H1 (cell line): ENCODE data around the gene GPR137. TPM values are rescaled to one million over a fixed set of nuclear protein-coding genes. Genes with fewer than 3 reads are reported as not detected.

Source experiments
- CTCF ChIA-PET: fragments of 300-600 bp; sonication (Branson Sonifier 250); formaldehyde crosslinking; loops from one replicate; lab custom pipeline; 2021; ENCODE audit not compliant: partially characterized antibody; lab: Charles Lee
- POLR2A ChIA-PET: fragments of 300-600 bp; sonication (Branson Sonifier 250); formaldehyde crosslinking; loops from one replicate; lab custom pipeline; 2021; ENCODE audit warnings: inconsistent platforms; ENCODE audit not compliant: partially characterized antibody; lab: Charles Lee
- DNase-seq, 2 experiments: peaks; one replicate each; pipeline versions ENCODE4 v3.0.0 to v3.0.0-alpha.2; 2010 to 2022; ENCODE audit warnings: low spot score in 2 of 2, low read depth in 1 of 2, mixed read lengths in 1 of 2
- FAIRE-seq: peaks from 2 replicates; lab custom pipeline; 2011; peaks lifted over from hg19 to GRCh38; lab: Jason Lieb, UNC
- H2AFZ ChIP-seq: 2 replicates; pipeline ENCODE4 v1.8.1; 2012; ENCODE audit warnings: low read length, inconsistent platforms
- H2AK5ac ChIP-seq: 2 replicates; pipeline ENCODE4 v1.6.1; 2013; ENCODE audit warnings: low read depth, low read length
- H2BK120ac ChIP-seq: replicated peaks from 2 replicates; pipeline ENCODE3; 2013; ENCODE audit warnings: low read depth, low read length, inconsistent platforms
- H2BK12ac ChIP-seq: 2 replicates; pipeline ENCODE4 v1.6.1; 2013; ENCODE audit warnings: low read depth, low read length
- H2BK15ac ChIP-seq: 2 replicates; pipeline ENCODE4 v1.6.1; 2013; ENCODE audit warnings: low read length
- H2BK20ac ChIP-seq: 2 replicates; pipeline ENCODE4 v1.6.1; 2013; ENCODE audit warnings: low read length
- H2BK5ac ChIP-seq: 2 replicates; pipeline ENCODE4 v1.6.1; 2013; ENCODE audit warnings: low read depth, low read length
- H3K14ac ChIP-seq: 2 replicates; pipeline ENCODE4 v1.6.1; 2013; ENCODE audit warnings: inconsistent platforms; ENCODE audit not compliant: insufficient read length
- H3K18ac ChIP-seq: 2 replicates; pipeline ENCODE4 v1.6.1; 2013; ENCODE audit warnings: low read length; ENCODE audit errors: extremely low read depth
- H3K23ac ChIP-seq: 2 replicates; pipeline ENCODE4 v1.6.1; 2013; ENCODE audit warnings: inconsistent platforms; ENCODE audit not compliant: insufficient read length
- H3K23me2 ChIP-seq: 2 replicates; pipeline ENCODE4 v1.6.1; 2013; ENCODE audit warnings: low read depth, low read length
- H3K27ac ChIP-seq: 2 replicates; pipeline ENCODE4 v1.6.1; 2011; ENCODE audit warnings: low read depth, low read length, inconsistent platforms
- H3K27me3 ChIP-seq, 4 experiments: replicated peaks in 1 of 4; 1 replicate in 1 of 4; 2 replicates in 3 of 4; pipeline versions ENCODE4 v1.6.1 to v1.8.1; 2011 to 2013; ENCODE audit warnings: low read length in 3 of 4, mild to moderate bottlenecking in 3 of 4, inconsistent platforms in 2 of 4, mixed read lengths in 2 of 4, moderate library complexity in 1 of 4; ENCODE audit not compliant: control insufficient read depth in 3 of 4, insufficient read depth in 3 of 4; ENCODE audit errors: extremely low read depth in 1 of 4
- H3K36me3 ChIP-seq, 4 experiments: 2 replicates each; pipeline versions ENCODE4 v1.6.1 to v1.8.1; 2011 to 2013; ENCODE audit warnings: mild to moderate bottlenecking in 4 of 4, low read length in 3 of 4, moderate library complexity in 2 of 4, control low read depth in 1 of 4, inconsistent platforms in 1 of 4; ENCODE audit not compliant: insufficient read depth in 4 of 4, control insufficient read depth in 2 of 4
- H3K4ac ChIP-seq: replicated peaks from 2 replicates; pipeline ENCODE3; 2013; ENCODE audit warnings: low read length, low read depth, mixed read lengths, inconsistent platforms; ENCODE audit not compliant: insufficient read length
- H3K4me1 ChIP-seq, 4 experiments: replicated peaks in 1 of 4; 1 replicate in 1 of 4; 2 replicates in 3 of 4; pipeline versions ENCODE4 v1.6.1 to v1.8.1; 2011 to 2013; ENCODE audit warnings: low read length in 3 of 4, inconsistent platforms in 2 of 4, mixed read lengths in 1 of 4; ENCODE audit not compliant: insufficient read depth in 4 of 4, control insufficient read depth in 3 of 4
- H3K4me2 ChIP-seq, 2 experiments: 2 replicates each; pipeline versions ENCODE4 v1.6.1 to v1.8.1; 2011 to 2013; ENCODE audit warnings: low read depth in 2 of 2, low read length in 2 of 2, control low read depth in 1 of 2, inconsistent platforms in 1 of 2, mild to moderate bottlenecking in 1 of 2; ENCODE audit not compliant: insufficient read depth in 1 of 2
- H3K4me3 ChIP-seq, 4 experiments: fragments of 200-600, 300-600 bp in 1 of 4; sonication (generic), shearing (Covaris generic), sonication (Bioruptor Twin) in 1 of 4; 2 replicates each; pipeline versions ENCODE4 v1.5.1 to v1.8.1; 2011 to 2016; ENCODE audit warnings: low read length in 4 of 4, low read depth in 3 of 4, control low read depth in 2 of 4, inconsistent platforms in 2 of 4, mild to moderate bottlenecking in 2 of 4, mixed read lengths in 1 of 4, moderate library complexity in 1 of 4; ENCODE audit not compliant: insufficient read depth in 2 of 4; ENCODE audit errors: extremely low read depth in 1 of 4
- H3K56ac ChIP-seq: replicated peaks from 2 replicates; pipeline ENCODE3; 2013; ENCODE audit warnings: low read depth, mild to moderate bottlenecking, mixed read lengths, low read length, inconsistent platforms; ENCODE audit not compliant: insufficient read length
- H3K79me1 ChIP-seq: 2 replicates; pipeline ENCODE4 v1.6.1; 2013; ENCODE audit warnings: low read depth, low read length, control low read depth
- H3K79me2 ChIP-seq, 2 experiments: 2 replicates each; pipeline versions ENCODE4 v1.6.1 to v1.8.1; 2012 to 2013; ENCODE audit warnings: low read length in 2 of 2, mild to moderate bottlenecking in 2 of 2, inconsistent platforms in 1 of 2; ENCODE audit not compliant: insufficient read depth in 2 of 2, control insufficient read depth in 1 of 2
- H3K9ac ChIP-seq, 4 experiments: replicated peaks in 1 of 4; 1 replicate in 1 of 4; 2 replicates in 3 of 4; pipeline versions ENCODE4 v1.6.1 to v1.8.1; 2011 to 2013; ENCODE audit warnings: low read depth in 3 of 4, low read length in 3 of 4, control low read depth in 2 of 4, mild to moderate bottlenecking in 2 of 4, moderate library complexity in 2 of 4, inconsistent platforms in 1 of 4; ENCODE audit errors: extremely low read depth in 1 of 4
- H3K9me3 ChIP-seq, 2 experiments: 2 replicates each; pipeline versions ENCODE4 v1.6.1 to v1.8.1; 2012 to 2013; ENCODE audit warnings: mild to moderate bottlenecking in 2 of 2, moderate library complexity in 2 of 2, control low read depth in 1 of 2, inconsistent platforms in 1 of 2, low read depth in 1 of 2, low read length in 1 of 2, mixed read lengths in 1 of 2; ENCODE audit not compliant: insufficient read depth in 2 of 2
- H4K20me1 ChIP-seq, 2 experiments: replicated peaks in 1 of 2; 2 replicates each; pipeline versions ENCODE3 to v1.8.1; 2011 to 2013; ENCODE audit warnings: inconsistent platforms in 2 of 2, low read length in 2 of 2, mild to moderate bottlenecking in 1 of 2; ENCODE audit not compliant: insufficient read depth in 2 of 2, control insufficient read depth in 1 of 2
- H4K5ac ChIP-seq: 2 replicates; pipeline ENCODE4 v1.6.1; 2013; ENCODE audit warnings: low read length, low read depth, mixed read lengths, inconsistent platforms; ENCODE audit not compliant: insufficient read length
- H4K8ac ChIP-seq: 2 replicates; pipeline ENCODE4 v1.8.0; 2013; ENCODE audit warnings: mild to moderate bottlenecking, moderate library complexity, low read length, inconsistent platforms; ENCODE audit not compliant: insufficient read depth; ENCODE audit errors: extremely low read depth
- H4K91ac ChIP-seq: replicated peaks from 2 replicates; pipeline ENCODE3; 2013; ENCODE audit warnings: low read length, mixed read lengths, inconsistent platforms; ENCODE audit not compliant: insufficient read length
- CBX8 ChIP-seq: fragments of 300-800, 300-1000 bp; sonication (generic); IDR thresholded peaks from 2 replicates; pipeline ENCODE4 v1.7.1; 2016; ENCODE audit warnings: low read depth, low read length, borderline replicate concordance
- EZH2 ChIP-seq: fragments of 200-600 bp; sonication (generic); IDR thresholded peaks from 2 replicates; pipeline ENCODE4 v1.7.1; 2012; ENCODE audit warnings: low read depth, mild to moderate bottlenecking, moderate library complexity, low read length, inconsistent platforms; ENCODE audit not compliant: severe bottlenecking
- RNF2 ChIP-seq: fragments of 200-900, 300-1000 bp; sonication (generic); IDR thresholded peaks from 2 replicates; pipeline ENCODE4 v1.7.1; 2016; ENCODE audit warnings: borderline replicate concordance, low read depth, mild to moderate bottlenecking, antibody characterized with exemption, low read length; ENCODE audit not compliant: poor library complexity, severe bottlenecking; ENCODE audit errors: missing control alignments
- SIN3A ChIP-seq, 2 experiments: IDR thresholded peaks in 1 of 2; conservative IDR thresholded peaks in 1 of 2; 2 replicates each; pipeline ENCODE4 v1.6.1; 2011 to 2012; ENCODE audit warnings: low read length in 2 of 2, improper control_type of control experiment in 1 of 2, low read depth in 1 of 2, mild to moderate bottlenecking in 1 of 2
- SUZ12 ChIP-seq: fragments of 200-600 bp; sonication (generic); IDR thresholded peaks from 2 replicates; pipeline ENCODE4 v1.6.1; 2012; ENCODE audit warnings: mild to moderate bottlenecking, inconsistent platforms, low read length, moderate library complexity, mixed read lengths
- WGBS, 2 experiments: shearing (Covaris generic) in 1 of 2; methylation state at CpG; one replicate each; pipeline versions ENCODE4 v1.1.6 to v1.1.7; 2013 to 2015; ENCODE audit warnings: low lambda C conversion rate in 2 of 2, mixed read lengths in 2 of 2, inconsistent platforms in 1 of 2, low coverage in 1 of 2, missing lambda C conversion rate in 1 of 2; ENCODE audit not compliant: insufficient replicate concordance in 2 of 2, insufficient coverage in 1 of 2, insufficient read length in 1 of 2; ENCODE audit errors: extremely low coverage in 1 of 2, missing lambda C conversion rate in 1 of 2; 5-methylcytosine and 5-hydroxymethylcytosine counted together
- polyA plus RNA-seq, 7 experiments: library from polyadenylated mRNA; depleted of rRNA in 3 of 7; stranded (reverse) in 5 of 7; unstranded in 2 of 7; fragments of >200 nt in 5 of 7; fragments of 200-250 nt in 2 of 7; gene quantifications; 1 replicate in 5 of 7; 2 replicates in 1 of 7; 4 replicates in 1 of 7; pipeline versions ENCODE4 v1.2.1 to v1.2.3, GENCODE V29; 2011 to 2013; ENCODE audit warnings: missing spikeins in 2 of 7, mixed read lengths in 2 of 7
- total RNA-seq: library from RNA; stranded (reverse); fragmentation: NEBNext Ultra II Directional; extraction: Animal tissue kit (Norgen Biotek cat#: 25700); gene quantifications from 2 replicates; pipeline ENCODE4 v1.2.1, GENCODE V29; 2021

GPR137 gene
- total and polyA plus RNA-seq, 2 of the 8 experiments (the other 6 are each of a cell fraction or from before 2014, with no cell fraction given): 36.2 to 37.8 TPM

DNA sequence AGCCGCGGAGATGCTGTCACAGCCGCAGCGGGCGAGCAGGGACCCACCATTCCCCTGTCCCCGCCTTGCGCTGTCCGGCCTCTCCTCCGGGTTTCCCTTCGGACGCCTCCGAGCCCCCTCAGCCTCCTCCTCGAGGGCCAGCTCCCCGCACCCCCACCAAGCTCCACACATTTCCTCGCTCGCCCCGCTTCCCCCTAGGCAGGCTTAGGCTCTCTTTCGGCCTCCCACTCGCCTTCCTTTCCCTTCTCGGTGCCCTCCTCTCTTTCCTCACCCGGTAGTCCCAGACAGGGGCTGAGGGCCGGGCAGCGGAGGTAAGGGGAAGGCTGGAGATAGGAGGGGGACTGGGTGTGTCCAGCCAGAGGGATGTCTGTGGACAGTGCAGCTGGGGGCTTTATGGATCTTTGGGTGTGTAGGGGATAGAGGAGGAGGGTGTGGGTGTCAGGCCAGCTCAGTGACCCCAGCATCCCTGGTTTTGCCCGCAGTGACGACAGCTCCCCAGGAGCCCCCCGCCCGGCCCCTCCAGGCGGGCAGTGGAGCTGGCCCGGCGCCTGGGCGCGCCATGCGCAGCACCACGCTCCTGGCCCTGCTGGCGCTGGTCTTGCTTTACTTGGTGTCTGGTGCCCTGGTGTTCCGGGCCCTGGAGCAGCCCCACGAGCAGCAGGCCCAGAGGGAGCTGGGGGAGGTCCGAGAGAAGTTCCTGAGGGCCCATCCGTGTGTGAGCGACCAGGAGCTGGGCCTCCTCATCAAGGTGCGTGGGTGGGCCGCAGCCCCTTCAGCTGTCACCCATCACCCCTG lies 7.0 kb downstream of the GPR137 start:
- H3K23me2 ChIP-seq: peaks cover 5% of the 10 kb centered on the region; the same call in 1 of the 2 replicates
- DNase-seq (peak in 1 of 2 experiments; percentile 68), FAIRE-seq (no peak)
- no peak overlapping the region for H3K9ac ChIP-seq
- H3K56ac ChIP-seq: no peak overlapping the region
- H3K79me2 ChIP-seq: no peaks in the 10 kb centered on the region
- H3K18ac ChIP-seq: no peak overlapping the region
- peaks cover 71 to 87% (median 81%) of the 10 kb centered on the region in 4 experiments for H3K27me3 ChIP-seq
- 26% methylated on average over 39 of the region's 42 CpGs; no CpG with 5 or more reads in 1 of the 2 experiments for WGBS, 2 experiments
- no peak overlapping the region for H4K8ac ChIP-seq
- 0 out of 2 replicates have a peak, but pooled peaks have one; percentile 27 for TF ChIP-seq CBX8
- peak; percentile 18 for TF ChIP-seq RNF2
- peak; percentile 93 for TF ChIP-seq EZH2
- peak; percentile 88 for TF ChIP-seq SUZ12
- no peak for TF ChIP-seq SIN3A (conservative IDR thresholded peaks at IDR 0.05 in 1 of 2, IDR thresholded peaks at IDR 0.05 in 1 of 2; ENCODE audit: low read depth in 1 of 2, low read length in 2 of 2)
- H3K14ac ChIP-seq: no peak overlapping the region
- no peaks in the 10 kb centered on the region for H3K79me1 ChIP-seq
- H2BK5ac ChIP-seq: no peak overlapping the region
- peak overlapping the region; percentile 20 to 88 for H3K4me2 ChIP-seq
- POLR2A ChIA-PET: interaction anchor here (0.7 to 2.8 kb wide), 6 partner anchors 9 to 43 kb away, joined by 3 to 7 read pairs (median 4); partner anchors contain the start of gene BAD
- no peak overlapping the region for H4K91ac ChIP-seq
- no peak overlapping the region; the same call in 1 of the 2 replicates for H2BK15ac ChIP-seq
- peak overlapping the region; percentile 38; the same call in 1 of the 2 replicates for H2AFZ ChIP-seq
- no peak overlapping the region for H4K5ac ChIP-seq
- H2BK120ac ChIP-seq: no peak overlapping the region
- H3K27ac ChIP-seq: no peak overlapping the region
- no peak overlapping the region for H2AK5ac ChIP-seq
- no peaks in the 10 kb centered on the region for H3K9me3 ChIP-seq
- H3K36me3 ChIP-seq: peaks cover 0 to 9% (median 0%) of the 10 kb centered on the region in 4 experiments; a peak in 1 of 8 replicates
- CTCF ChIA-PET: interaction anchor here (0.8 to 11.4 kb wide), 5 partner anchors 10 to 88 kb away, joined by 3 to 134 read pairs (median 4); partner anchors contain the start of genes CATSPERZ, ESRRA and PLCB3
- H2BK20ac ChIP-seq: no peak overlapping the region
- no peak overlapping the region for H3K23ac ChIP-seq
- H3K4ac ChIP-seq: no peak overlapping the region
- H2BK12ac ChIP-seq: no peak overlapping the region
- peak overlapping the region in 3 of 4 experiments; percentile 34 to 64 (median 34); a peak in 4 of 8 replicates for H3K4me3 ChIP-seq
- H3K4me1 ChIP-seq: peaks cover 0 to 20% (median 8%) of the 10 kb centered on the region in 4 experiments; a peak in 5 of 7 replicates
- H4K20me1 ChIP-seq: peaks cover 5 to 27% of the 10 kb centered on the region in 2 experiments
